HG03066 (cell line): ENCODE data around the gene IDE.
"Not testable (repeated sequence)": the region's sequence is repeated elsewhere in the genome, so short reads cannot be mapped to it uniquely, and the experiment has no call there.

Source experiments
- ATAC-seq: cut with Tn5 transposase; IDR thresholded peaks from one replicate; pipeline ENCODE4 v1.9.1; 2021; ENCODE audit warnings: low read depth; ENCODE audit not compliant: unreplicated experiment

Gene IDE

GRCh38 chr10:92573798-92574547 lies at the start of gene IDE:
Gene IDE (minus strand): TSS chr10:92574093. CDS start chr10:92574019, 74 bp downstream.
- peak; percentile 62 for ATAC-seq

- ATAC-seq, result no peak
These were observed 45.5 kb upstream of the IDE start for GRCh38 chr10:92619368-92619767.

- no peak for ATAC-seq
These were observed 41.6 kb upstream of the IDE start for GRCh38 chr10:92615515-92615914.

- ATAC-seq, result no peak
These were observed 30.9 kb upstream of the IDE start for GRCh38 chr10:92604841-92605240.

- ATAC-seq, result no peak
These were observed 24.4 kb upstream of the IDE start for GRCh38 chr10:92598321-92598720.

GRCh38 chr10:92595505-92595904 lies 21.6 kb upstream of the IDE start:
- ATAC-seq, result no peak

GRCh38 chr10:92593619-92594588 lies 20.0 kb upstream of the IDE start:
- no peak for ATAC-seq

GRCh38 chr10:92592761-92593618 lies 19.1 kb upstream of the IDE start, which contains the start of gene KIF11:
Gene KIF11 (plus strand): TSS chr10:92593130. CDS start chr10:92593376, 246 bp downstream.
- peak; percentile 71 for ATAC-seq

- ATAC-seq, result peak; percentile 63
These were observed 17.7 kb upstream of the IDE start for GRCh38 chr10:92591550-92592022.

- ATAC-seq, result peak; percentile 13
These were observed 17.0 kb upstream of the IDE start for GRCh38 chr10:92590623-92591549.

GRCh38 chr10:92582347-92582746 lies 8.5 kb upstream of the IDE start:
- not testable (repeated sequence) for ATAC-seq

- ATAC-seq, result no peak
These were observed 2.1 kb upstream of the IDE start for GRCh38 chr10:92575961-92576360.

- ATAC-seq, result peak; percentile 13
These were observed 812 bp upstream of the IDE start for GRCh38 chr10:92574548-92575261.

- no peak for ATAC-seq
These were observed 649 bp downstream of the IDE start for GRCh38 chr10:92573091-92573797.

- ATAC-seq, result no peak
These were observed 1.4 kb downstream of the IDE start for GRCh38 chr10:92572362-92573090.

GRCh38 chr10:92571649-92572048 lies 2.2 kb downstream of the IDE start:
- ATAC-seq, result no peak

GRCh38 chr10:92569663-92570062 lies 4.2 kb downstream of the IDE start:
- ATAC-seq, result not testable (repeated sequence)
